ENCODE data around the gene CCDC34.

- TF ChIP-seq, protein P1, sequence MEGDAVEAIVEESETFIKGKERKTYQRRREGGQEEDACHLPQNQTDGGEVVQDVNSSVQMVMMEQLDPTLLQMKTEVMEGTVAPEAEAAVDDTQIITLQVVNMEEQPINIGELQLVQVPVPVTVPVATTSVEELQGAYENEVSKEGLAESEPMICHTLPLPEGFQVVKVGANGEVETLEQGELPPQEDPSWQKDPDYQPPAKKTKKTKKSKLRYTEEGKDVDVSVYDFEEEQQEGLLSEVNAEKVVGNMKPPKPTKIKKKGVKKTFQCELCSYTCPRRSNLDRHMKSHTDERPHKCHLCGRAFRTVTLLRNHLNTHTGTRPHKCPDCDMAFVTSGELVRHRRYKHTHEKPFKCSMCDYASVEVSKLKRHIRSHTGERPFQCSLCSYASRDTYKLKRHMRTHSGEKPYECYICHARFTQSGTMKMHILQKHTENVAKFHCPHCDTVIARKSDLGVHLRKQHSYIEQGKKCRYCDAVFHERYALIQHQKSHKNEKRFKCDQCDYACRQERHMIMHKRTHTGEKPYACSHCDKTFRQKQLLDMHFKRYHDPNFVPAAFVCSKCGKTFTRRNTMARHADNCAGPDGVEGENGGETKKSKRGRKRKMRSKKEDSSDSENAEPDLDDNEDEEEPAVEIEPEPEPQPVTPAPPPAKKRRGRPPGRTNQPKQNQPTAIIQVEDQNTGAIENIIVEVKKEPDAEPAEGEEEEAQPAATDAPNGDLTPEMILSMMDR (IDR thresholded peaks at IDR 0.05; ENCODE audit: low read length), result no peak
- no peak for TF ChIP-seq EZH2 (IDR thresholded peaks at IDR 0.05; ENCODE audit: borderline replicate concordance, low read length)
These were observed 14.6 kb downstream of the CCDC34 start for GRCh38 chr11:27348340-27348873.

Data from OCI-LY1 (cell line).